HepG2 (cell line): ENCODE measurements around the gene ABCC1.

Source experiments
- BRCA1 ChIP-seq: sonication (generic); formaldehyde crosslinking; IDR thresholded peaks from 2 replicates; pipeline ENCODE4 v1.4.0; 2020; ENCODE audit warnings: missing genetic modification reagents
- CCDC6 ChIP-seq: sonication (generic); formaldehyde crosslinking; IDR thresholded peaks from 2 replicates; pipeline ENCODE4 v1.8.1; 2022; ENCODE audit warnings: mild to moderate bottlenecking, missing genetic modification reagents, moderate library complexity
- CTCF ChIP-seq: sonication (generic); formaldehyde crosslinking; IDR thresholded peaks from 2 replicates; pipeline ENCODE4 v1.5.0; 2020; ENCODE audit warnings: mild to moderate bottlenecking, missing genetic modification reagents, moderate library complexity
- JUND ChIP-seq: sonication (generic); formaldehyde crosslinking; IDR thresholded peaks from 2 replicates; pipeline ENCODE4 v1.8.0; 2022; ENCODE audit warnings: mild to moderate bottlenecking, missing genetic modification reagents
- ZNF251 ChIP-seq: sonication (generic); formaldehyde crosslinking; IDR thresholded peaks from 2 replicates; pipeline ENCODE4 v1.9.0; 2021; ENCODE audit warnings: mild to moderate bottlenecking, missing genetic modification reagents
- ZNF274 ChIP-seq: sonication (generic); formaldehyde crosslinking; IDR thresholded peaks from 2 replicates; pipeline ENCODE4 v1.5.1; 2020; ENCODE audit warnings: mild to moderate bottlenecking, missing genetic modification reagents

GRCh38 chr16:16057102-16057501 is 107.7 kb downstream of the ABCC1 start:
- TF ChIP-seq ZNF251 = no peak
- TF ChIP-seq BRCA1 (CRISPR knock-in tag) = no peak
- no peak for TF ChIP-seq CCDC6 (CRISPR knock-in tag)
- no peak for TF ChIP-seq ZNF274
- no peak for TF ChIP-seq JUND
- TF ChIP-seq CTCF (CRISPR knock-in tag) = no peak
